WTC11 (cell line): ENCODE measurements around the gene NECTIN3. TPM values are rescaled to one million over a fixed set of nuclear protein-coding genes. Genes with fewer than 3 reads are reported as not detected.

Experiments used
- ATAC-seq: fragments of 200-7000 bp; cut with Tn5 transposase; 2 replicates; pipeline ENCODE4 v1.10.0; 2021; ENCODE audit warnings: mild to moderate bottlenecking, moderate library complexity
- CTCF ChIA-PET: fragments of 300-600 bp; sonication (Branson Sonifier 250); formaldehyde crosslinking; loops from one replicate; lab custom pipeline; 2021; ENCODE audit warnings: antibody characterized with exemption; lab: Charles Lee
- POLR2A ChIA-PET: fragments of 350-600 bp; sonication (Branson Sonifier 250); formaldehyde crosslinking; loops from one replicate; lab custom pipeline; 2021; ENCODE audit warnings: antibody characterized with exemption; lab: Charles Lee
- DNase-seq: peaks from one replicate; pipeline ENCODE4 v3.0.0; 2021; ENCODE audit warnings: low spot score
- H3K27ac Mint-ChIP-seq: 2 replicates; pipeline ENCODE4 v1.8.0; 2021; ENCODE audit warnings: mixed read lengths
- H3K27me3 Mint-ChIP-seq: 2 replicates; pipeline ENCODE4 v1.8.0; 2021; ENCODE audit warnings: low read depth, mild to moderate bottlenecking, moderate library complexity, mixed read lengths
- H3K36me3 Mint-ChIP-seq: 2 replicates; pipeline ENCODE4 v1.8.0; 2021; ENCODE audit warnings: mixed read lengths
- H3K4me1 Mint-ChIP-seq: 2 replicates; pipeline ENCODE4 v1.8.0; 2022; ENCODE audit warnings: mixed read lengths
- H3K4me3 Mint-ChIP-seq: 2 replicates; pipeline ENCODE4 v1.8.0; 2021; ENCODE audit warnings: mild to moderate bottlenecking, moderate library complexity, mixed read lengths
- H3K9me3 Mint-ChIP-seq: 2 replicates; pipeline ENCODE4 v1.8.0; 2021; ENCODE audit warnings: mixed read lengths
- CREM ChIP-seq: sonication (generic); formaldehyde crosslinking; IDR thresholded peaks from 2 replicates; pipeline ENCODE4 v1.8.1; 2022; ENCODE audit warnings: mild to moderate bottlenecking, missing genetic modification reagents, moderate library complexity
- EMX1 ChIP-seq: fragments of 250-450 bp; sonication (Bioruptor Pico); IDR thresholded peaks from 2 replicates; pipeline ENCODE4 v1.8.0; 2021; ENCODE audit warnings: mild to moderate bottlenecking
- FOXK1 ChIP-seq: sonication (generic); formaldehyde crosslinking; IDR thresholded peaks from 2 replicates; pipeline ENCODE4 v1.8.0; 2022; ENCODE audit warnings: mild to moderate bottlenecking, moderate library complexity, missing genetic modification reagents
- FOXP1 ChIP-seq: sonication (generic); formaldehyde crosslinking; IDR thresholded peaks from 2 replicates; pipeline ENCODE4 v1.8.0; 2022; ENCODE audit warnings: missing genetic modification reagents, mild to moderate bottlenecking, moderate library complexity, borderline replicate concordance
- HMGA2 ChIP-seq: fragments of 250-450 bp; sonication (Bioruptor Pico); IDR thresholded peaks from 2 replicates; pipeline ENCODE4 v1.4.0; 2021; ENCODE audit warnings: mild to moderate bottlenecking, moderate library complexity
- MXD4 ChIP-seq: fragments of 250-450 bp; sonication (Bioruptor Pico); IDR thresholded peaks from 2 replicates; pipeline ENCODE4 v1.8.0; 2021; ENCODE audit warnings: mild to moderate bottlenecking, moderate library complexity, borderline replicate concordance
- NR2C2 ChIP-seq: sonication (generic); formaldehyde crosslinking; IDR thresholded peaks from 2 replicates; pipeline ENCODE4 v1.8.0; 2022; ENCODE audit warnings: mild to moderate bottlenecking, missing genetic modification reagents
- NR3C1 ChIP-seq: sonication (generic); formaldehyde crosslinking; conservative IDR thresholded peaks from 2 replicates; pipeline ENCODE4 v1.8.1; 2023; ENCODE audit warnings: low read depth, mild to moderate bottlenecking, missing genetic modification reagents
- OVOL2 ChIP-seq: fragments of 250-450 bp; sonication (Bioruptor Pico); IDR thresholded peaks from 2 replicates; pipeline ENCODE4 v1.9.0; 2021; ENCODE audit warnings: mild to moderate bottlenecking, borderline replicate concordance
- total RNA-seq: library from RNA; stranded (reverse); gene quantifications from 3 replicates; pipeline ENCODE4 v1.2.3, GENCODE V29; 2021
- TF ChIP-seq, protein P1 (sequence below): fragments of 250-450 bp; sonication (Bioruptor Pico); conservative IDR thresholded peaks from 2 replicates; pipeline ENCODE4 v1.9.0; 2021; ENCODE audit warnings: mild to moderate bottlenecking
- TF ChIP-seq, protein P2 (sequence below): sonication (generic); formaldehyde crosslinking; IDR thresholded peaks from 2 replicates; pipeline ENCODE4 v1.8.1; 2023; ENCODE audit warnings: mild to moderate bottlenecking, missing genetic modification reagents, moderate library complexity
- TF ChIP-seq, protein P3 (sequence below): sonication (generic); formaldehyde crosslinking; IDR thresholded peaks from 2 replicates; pipeline ENCODE4 v1.8.1; 2022; ENCODE audit warnings: low read depth, mild to moderate bottlenecking, moderate library complexity, missing genetic modification reagents, borderline replicate concordance
- TF ChIP-seq, protein P4 (sequence below): sonication (generic); formaldehyde crosslinking; IDR thresholded peaks from 2 replicates; pipeline ENCODE4 v1.8.1; 2023; ENCODE audit warnings: mild to moderate bottlenecking, missing genetic modification reagents
- TF ChIP-seq, protein P5 (sequence below): fragments of 200-600 bp; IDR thresholded peaks from 2 replicates; pipeline ENCODE4 v1.8.0; 2022; ENCODE audit warnings: antibody characterized with exemption
- TF ChIP-seq, protein P6 (sequence below): sonication (generic); formaldehyde crosslinking; IDR thresholded peaks from 2 replicates; pipeline ENCODE4 v1.8.0; 2023; ENCODE audit warnings: missing genetic modification reagents, mild to moderate bottlenecking, borderline replicate concordance

The NECTIN3 gene
- total RNA-seq, 1 experiment from 2014 or later: 24.8 TPM

DNA sequence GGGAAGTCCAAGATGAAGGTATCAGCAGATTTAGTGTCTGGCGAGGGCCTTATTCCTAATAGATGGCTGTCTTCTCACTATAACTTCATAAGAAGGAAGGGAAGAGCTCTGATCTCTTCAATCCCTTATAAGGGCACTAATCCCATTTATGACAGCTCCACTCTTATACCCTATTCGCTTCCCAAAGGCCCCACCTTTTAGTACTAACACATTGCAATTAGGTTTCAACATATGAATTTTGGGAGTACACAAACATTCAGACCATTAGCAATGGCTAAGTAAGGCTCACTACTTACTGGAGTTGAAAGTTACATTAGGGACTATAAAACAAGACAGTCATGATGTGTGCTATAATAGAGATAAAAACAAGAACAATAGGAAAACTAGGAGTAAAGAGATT is 118.9 kb downstream of the NECTIN3 start:
- no peak overlapping the region for H3K27ac Mint-ChIP-seq
- no peaks in the 10 kb centered on the region for H3K27me3 Mint-ChIP-seq
- peaks cover 6% of the 10 kb centered on the region; the same call in 1 of the 2 replicates for H3K36me3 Mint-ChIP-seq
- no peaks in the 10 kb centered on the region for H3K9me3 Mint-ChIP-seq
- DNase-seq (no peak), ATAC-seq (no peak)
- CTCF ChIA-PET: no interaction called here
- peaks cover 11% of the 10 kb centered on the region for H3K4me1 Mint-ChIP-seq
- TF ChIP-seq MXD4 (CRISPR knock-in tag): no peak
- TF ChIP-seq, protein P1, sequence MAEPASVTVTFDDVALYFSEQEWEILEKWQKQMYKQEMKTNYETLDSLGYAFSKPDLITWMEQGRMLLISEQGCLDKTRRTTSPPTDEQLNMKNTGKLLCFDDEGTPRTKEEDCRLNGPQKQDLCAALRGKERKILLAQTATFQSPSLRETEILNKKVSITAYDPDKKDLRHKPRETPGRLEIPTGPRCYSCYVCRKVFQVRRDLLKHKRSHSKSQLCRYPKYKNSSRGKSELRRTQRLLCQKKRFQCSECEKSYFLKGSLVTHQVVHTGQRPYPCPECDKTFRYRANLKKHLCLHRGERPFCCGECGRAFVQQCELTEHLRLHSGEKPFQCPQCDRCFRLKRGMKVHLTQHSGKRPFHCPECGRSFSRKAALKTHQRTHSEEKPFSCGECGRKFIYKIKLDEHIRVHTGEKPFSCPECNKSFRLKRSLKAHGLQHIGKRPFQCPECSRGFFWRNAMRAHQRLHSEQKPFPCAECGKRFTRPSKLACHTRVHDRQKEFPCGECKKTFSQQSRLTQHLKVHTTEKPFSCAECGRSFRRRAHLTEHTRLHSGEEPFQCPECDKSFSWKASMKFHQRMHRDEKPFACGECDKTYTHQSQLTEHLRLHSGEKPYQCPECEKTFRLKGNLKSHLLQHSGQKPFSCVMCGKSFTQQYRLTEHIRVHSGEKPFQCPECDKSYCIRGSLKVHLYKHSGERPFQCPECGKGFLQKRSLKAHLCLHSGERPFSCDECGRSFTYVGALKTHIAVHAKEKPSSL (CRISPR knock-in tag): no peak
- TF ChIP-seq, protein P2, sequence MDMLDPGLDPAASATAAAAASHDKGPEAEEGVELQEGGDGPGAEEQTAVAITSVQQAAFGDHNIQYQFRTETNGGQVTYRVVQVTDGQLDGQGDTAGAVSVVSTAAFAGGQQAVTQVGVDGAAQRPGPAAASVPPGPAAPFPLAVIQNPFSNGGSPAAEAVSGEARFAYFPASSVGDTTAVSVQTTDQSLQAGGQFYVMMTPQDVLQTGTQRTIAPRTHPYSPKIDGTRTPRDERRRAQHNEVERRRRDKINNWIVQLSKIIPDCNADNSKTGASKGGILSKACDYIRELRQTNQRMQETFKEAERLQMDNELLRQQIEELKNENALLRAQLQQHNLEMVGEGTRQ (CRISPR knock-in tag): no peak
- TF ChIP-seq, protein P3, sequence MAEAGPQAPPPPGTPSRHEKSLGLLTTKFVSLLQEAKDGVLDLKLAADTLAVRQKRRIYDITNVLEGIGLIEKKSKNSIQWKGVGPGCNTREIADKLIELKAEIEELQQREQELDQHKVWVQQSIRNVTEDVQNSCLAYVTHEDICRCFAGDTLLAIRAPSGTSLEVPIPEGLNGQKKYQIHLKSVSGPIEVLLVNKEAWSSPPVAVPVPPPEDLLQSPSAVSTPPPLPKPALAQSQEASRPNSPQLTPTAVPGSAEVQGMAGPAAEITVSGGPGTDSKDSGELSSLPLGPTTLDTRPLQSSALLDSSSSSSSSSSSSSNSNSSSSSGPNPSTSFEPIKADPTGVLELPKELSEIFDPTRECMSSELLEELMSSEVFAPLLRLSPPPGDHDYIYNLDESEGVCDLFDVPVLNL (CRISPR knock-in tag): no peak
- TF ChIP-seq FOXK1 (CRISPR knock-in tag): no peak
- TF ChIP-seq EMX1 (CRISPR knock-in tag): no peak
- no peak for TF ChIP-seq OVOL2 (CRISPR knock-in tag)
- TF ChIP-seq NR2C2 (CRISPR knock-in tag): no peak
- TF ChIP-seq NR3C1 (CRISPR knock-in tag): no peak
- POLR2A ChIA-PET: no interaction called here
- H3K4me3 Mint-ChIP-seq: no peak overlapping the region

DNA sequence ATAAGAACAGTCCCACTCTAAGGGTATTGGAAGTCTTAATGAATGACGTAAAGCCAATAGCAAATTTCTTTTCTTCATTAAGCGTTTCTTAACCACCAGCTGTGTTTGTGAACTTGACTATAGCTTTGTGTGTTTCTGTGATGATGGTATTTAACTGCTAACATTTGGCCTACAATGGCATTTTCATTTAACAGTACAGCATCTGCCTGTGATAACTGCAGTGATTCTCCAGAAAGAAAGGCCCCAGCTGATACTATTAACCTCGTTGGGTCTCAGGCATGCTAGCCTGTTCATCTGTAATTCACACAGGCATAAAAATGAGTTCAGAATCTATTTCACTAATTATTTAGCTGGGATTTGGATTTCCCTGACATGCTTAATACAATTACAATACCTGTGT is 121.9 kb downstream of the NECTIN3 start:
- peaks cover 6% of the 10 kb centered on the region; the same call in 1 of the 2 replicates for H3K36me3 Mint-ChIP-seq
- peaks cover 12% of the 10 kb centered on the region for H3K4me1 Mint-ChIP-seq
- DNase-seq (no peak), ATAC-seq (no peak)
- CTCF ChIA-PET: no interaction called here
- no peak overlapping the region for H3K27ac Mint-ChIP-seq
- no peaks in the 10 kb centered on the region for H3K9me3 Mint-ChIP-seq
- POLR2A ChIA-PET: no interaction called here
- H3K4me3 Mint-ChIP-seq: no peak overlapping the region
- no peaks in the 10 kb centered on the region for H3K27me3 Mint-ChIP-seq
- TF ChIP-seq CREM (CRISPR knock-in tag) (no peak), FOXP1 (CRISPR knock-in tag) (no peak), HMGA2 (no peak), FOXK1 (CRISPR knock-in tag) (no peak)
- TF ChIP-seq, protein P4, sequence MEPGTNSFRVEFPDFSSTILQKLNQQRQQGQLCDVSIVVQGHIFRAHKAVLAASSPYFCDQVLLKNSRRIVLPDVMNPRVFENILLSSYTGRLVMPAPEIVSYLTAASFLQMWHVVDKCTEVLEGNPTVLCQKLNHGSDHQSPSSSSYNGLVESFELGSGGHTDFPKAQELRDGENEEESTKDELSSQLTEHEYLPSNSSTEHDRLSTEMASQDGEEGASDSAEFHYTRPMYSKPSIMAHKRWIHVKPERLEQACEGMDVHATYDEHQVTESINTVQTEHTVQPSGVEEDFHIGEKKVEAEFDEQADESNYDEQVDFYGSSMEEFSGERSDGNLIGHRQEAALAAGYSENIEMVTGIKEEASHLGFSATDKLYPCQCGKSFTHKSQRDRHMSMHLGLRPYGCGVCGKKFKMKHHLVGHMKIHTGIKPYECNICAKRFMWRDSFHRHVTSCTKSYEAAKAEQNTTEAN: no peak
- TF ChIP-seq, protein P5, sequence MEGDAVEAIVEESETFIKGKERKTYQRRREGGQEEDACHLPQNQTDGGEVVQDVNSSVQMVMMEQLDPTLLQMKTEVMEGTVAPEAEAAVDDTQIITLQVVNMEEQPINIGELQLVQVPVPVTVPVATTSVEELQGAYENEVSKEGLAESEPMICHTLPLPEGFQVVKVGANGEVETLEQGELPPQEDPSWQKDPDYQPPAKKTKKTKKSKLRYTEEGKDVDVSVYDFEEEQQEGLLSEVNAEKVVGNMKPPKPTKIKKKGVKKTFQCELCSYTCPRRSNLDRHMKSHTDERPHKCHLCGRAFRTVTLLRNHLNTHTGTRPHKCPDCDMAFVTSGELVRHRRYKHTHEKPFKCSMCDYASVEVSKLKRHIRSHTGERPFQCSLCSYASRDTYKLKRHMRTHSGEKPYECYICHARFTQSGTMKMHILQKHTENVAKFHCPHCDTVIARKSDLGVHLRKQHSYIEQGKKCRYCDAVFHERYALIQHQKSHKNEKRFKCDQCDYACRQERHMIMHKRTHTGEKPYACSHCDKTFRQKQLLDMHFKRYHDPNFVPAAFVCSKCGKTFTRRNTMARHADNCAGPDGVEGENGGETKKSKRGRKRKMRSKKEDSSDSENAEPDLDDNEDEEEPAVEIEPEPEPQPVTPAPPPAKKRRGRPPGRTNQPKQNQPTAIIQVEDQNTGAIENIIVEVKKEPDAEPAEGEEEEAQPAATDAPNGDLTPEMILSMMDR: no peak
- TF ChIP-seq, protein P6, sequence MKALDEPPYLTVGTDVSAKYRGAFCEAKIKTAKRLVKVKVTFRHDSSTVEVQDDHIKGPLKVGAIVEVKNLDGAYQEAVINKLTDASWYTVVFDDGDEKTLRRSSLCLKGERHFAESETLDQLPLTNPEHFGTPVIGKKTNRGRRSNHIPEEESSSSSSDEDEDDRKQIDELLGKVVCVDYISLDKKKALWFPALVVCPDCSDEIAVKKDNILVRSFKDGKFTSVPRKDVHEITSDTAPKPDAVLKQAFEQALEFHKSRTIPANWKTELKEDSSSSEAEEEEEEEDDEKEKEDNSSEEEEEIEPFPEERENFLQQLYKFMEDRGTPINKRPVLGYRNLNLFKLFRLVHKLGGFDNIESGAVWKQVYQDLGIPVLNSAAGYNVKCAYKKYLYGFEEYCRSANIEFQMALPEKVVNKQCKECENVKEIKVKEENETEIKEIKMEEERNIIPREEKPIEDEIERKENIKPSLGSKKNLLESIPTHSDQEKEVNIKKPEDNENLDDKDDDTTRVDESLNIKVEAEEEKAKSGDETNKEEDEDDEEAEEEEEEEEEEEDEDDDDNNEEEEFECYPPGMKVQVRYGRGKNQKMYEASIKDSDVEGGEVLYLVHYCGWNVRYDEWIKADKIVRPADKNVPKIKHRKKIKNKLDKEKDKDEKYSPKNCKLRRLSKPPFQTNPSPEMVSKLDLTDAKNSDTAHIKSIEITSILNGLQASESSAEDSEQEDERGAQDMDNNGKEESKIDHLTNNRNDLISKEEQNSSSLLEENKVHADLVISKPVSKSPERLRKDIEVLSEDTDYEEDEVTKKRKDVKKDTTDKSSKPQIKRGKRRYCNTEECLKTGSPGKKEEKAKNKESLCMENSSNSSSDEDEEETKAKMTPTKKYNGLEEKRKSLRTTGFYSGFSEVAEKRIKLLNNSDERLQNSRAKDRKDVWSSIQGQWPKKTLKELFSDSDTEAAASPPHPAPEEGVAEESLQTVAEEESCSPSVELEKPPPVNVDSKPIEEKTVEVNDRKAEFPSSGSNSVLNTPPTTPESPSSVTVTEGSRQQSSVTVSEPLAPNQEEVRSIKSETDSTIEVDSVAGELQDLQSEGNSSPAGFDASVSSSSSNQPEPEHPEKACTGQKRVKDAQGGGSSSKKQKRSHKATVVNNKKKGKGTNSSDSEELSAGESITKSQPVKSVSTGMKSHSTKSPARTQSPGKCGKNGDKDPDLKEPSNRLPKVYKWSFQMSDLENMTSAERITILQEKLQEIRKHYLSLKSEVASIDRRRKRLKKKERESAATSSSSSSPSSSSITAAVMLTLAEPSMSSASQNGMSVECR (CRISPR knock-in tag): no peak
